Gastroesophageal sphincter (tissue), 3 donors: ENCODE data around the gene PPM1M.

Experiments used
- CTCF ChIP-seq, 4 experiments: fragments of 200-600 bp in 2 of 4; fragments of 450-650 bp in 2 of 4; sonication (generic) in 1 of 4; IDR thresholded peaks; one replicate each; pipeline ENCODE4 v1.5.1; 2017 to 2019; ENCODE audit warnings: antibody characterized with exemption in 4 of 4, mild to moderate bottlenecking in 2 of 4, moderate library complexity in 2 of 4
- EP300 ChIP-seq: sonication (generic); formaldehyde crosslinking; IDR thresholded peaks from one replicate; pipeline ENCODE4 v1.6.1; 2017; ENCODE audit warnings: antibody characterized with exemption, mild to moderate bottlenecking

- TF ChIP-seq EP300 (no peak), CTCF (IDR thresholded peaks at IDR 0.05) (no peak)
Measured at GRCh38 chr3:52254608-52255007, 9.0 kb downstream of the PPM1M start.
